SK-N-MC (cell line): ENCODE data around the gene ACSM2A.
"Not testable (repeated sequence)": the region's sequence is repeated elsewhere in the genome, so short reads cannot be mapped to it uniquely, and the experiment has no call there.

Experiments used
- DNase-seq: peaks from one replicate; pipeline ENCODE4 v3.0.0-alpha.2; 2011; ENCODE audit warnings: low read depth, low spot score
- H3K27ac ChIP-seq: fragments of 200-600 bp; sonication (generic); 2 replicates; pipeline ENCODE4 v1.5.1; 2016; ENCODE audit warnings: mixed run types
- H3K36me3 ChIP-seq: fragments of 200-600 bp; sonication (generic); 2 replicates; pipeline ENCODE4 v1.6.1; 2017; ENCODE audit warnings: antibody characterized with exemption, low read length, mixed read lengths; ENCODE audit not compliant: insufficient read depth
- H3K4me3 ChIP-seq: fragments of 200-600 bp; sonication (generic); 2 replicates; pipeline ENCODE4 v1.5.1; 2016
- H3K9ac ChIP-seq: fragments of 200-600 bp; sonication (generic); 2 replicates; pipeline ENCODE4 v1.8.0; 2017; ENCODE audit warnings: mixed run types, mixed read lengths; ENCODE audit not compliant: insufficient read length
- H3K9me3 ChIP-seq: fragments of 200-600 bp; sonication (generic); 2 replicates; pipeline ENCODE4 v1.6.1; 2017; ENCODE audit warnings: low read depth, mild to moderate bottlenecking, antibody characterized with exemption, low read length, moderate library complexity, mixed read lengths
- EZH2 ChIP-seq: fragments of 200-600 bp; sonication (generic); IDR thresholded peaks from one replicate; pipeline ENCODE4 v1.6.1; 2017; ENCODE audit warnings: antibody characterized with exemption
- FOXP2 ChIP-seq: optimal IDR thresholded peaks from 2 replicates; pipeline ENCODE3; 2011; ENCODE audit warnings: mild to moderate bottlenecking, moderate library complexity; ENCODE audit not compliant: insufficient read depth; ENCODE audit errors: extremely low read length, control extremely low read depth
- POLR2AphosphoS5 ChIP-seq: IDR thresholded peaks from 2 replicates; pipeline ENCODE4 v1.6.1; 2012; ENCODE audit warnings: mild to moderate bottlenecking, low read depth, low read length, borderline replicate concordance

The ACSM2A gene

GRCh38 chr16:20510323-20510722 is 59.0 kb downstream of the ACSM2A start:
- no peak for TF ChIP-seq FOXP2
- TF ChIP-seq EZH2: no peak
- TF ChIP-seq POLR2AphosphoS5: no peak
- no peak overlapping the region for H3K9ac ChIP-seq

GRCh38 chr16:20515688-20516090 is 64.4 kb downstream of the ACSM2A start:
- Histone ChIP-seq H3K36me3 (no peaks in the 10 kb centered on the region), H3K27ac (no peak overlapping the region), H3K9ac (no peak overlapping the region), H3K4me3 (no peak overlapping the region), H3K9me3 (no peaks in the 10 kb centered on the region)
- TF ChIP-seq POLR2AphosphoS5 (no peak), EZH2 (no peak), FOXP2 (no peak)
- DNase-seq: no peak

More at GRCh38 chr16:20510323-20510722, 59.0 kb downstream of the ACSM2A start:
- no peak overlapping the region for H3K4me3 ChIP-seq
- no peak overlapping the region for H3K27ac ChIP-seq
- H3K9me3 ChIP-seq: no peaks in the 10 kb centered on the region
- H3K36me3 ChIP-seq: no peaks in the 10 kb centered on the region
- DNase-seq: no peak

GRCh38 chr16:20517149-20517548 is 65.8 kb downstream of the ACSM2A start:
- TF ChIP-seq POLR2AphosphoS5 (no peak), EZH2 (no peak), FOXP2 (no peak)
- DNase-seq: no peak
- Histone ChIP-seq H3K36me3 (no peaks in the 10 kb centered on the region), H3K9me3 (no peaks in the 10 kb centered on the region), H3K9ac (no peak overlapping the region), H3K27ac (no peak overlapping the region), H3K4me3 (no peak overlapping the region)

- Histone ChIP-seq H3K36me3 (no peaks in the 10 kb centered on the region), H3K9me3 (no peaks in the 10 kb centered on the region), H3K4me3 (no peak overlapping the region), H3K27ac (no peak overlapping the region), H3K9ac (no peak overlapping the region)
- TF ChIP-seq FOXP2: no peak
- no peak for DNase-seq
Observed at GRCh38 chr16:20519231-20519630, 67.9 kb downstream of the ACSM2A start.

GRCh38 chr16:20520103-20520502 is 68.8 kb downstream of the ACSM2A start:
- H3K9ac ChIP-seq: no peak overlapping the region
- no peak for TF ChIP-seq POLR2AphosphoS5
- no peak for TF ChIP-seq EZH2
- TF ChIP-seq FOXP2: no peak
- no peak overlapping the region for H3K4me3 ChIP-seq
- H3K9me3 ChIP-seq: no peaks in the 10 kb centered on the region
- H3K27ac ChIP-seq: no peak overlapping the region
- H3K36me3 ChIP-seq: no peaks in the 10 kb centered on the region
- no peak for DNase-seq

GRCh38 chr16:20531795-20532194 is 80.5 kb downstream of the ACSM2A start:
- H3K36me3 ChIP-seq, H3K9me3 ChIP-seq, DNase-seq, H3K4me3 ChIP-seq, H3K27ac ChIP-seq, H3K9ac ChIP-seq: not testable (repeated sequence)

- not testable (repeated sequence) for DNase-seq, H3K4me3 ChIP-seq, H3K27ac ChIP-seq, H3K9ac ChIP-seq, H3K36me3 ChIP-seq, H3K9me3 ChIP-seq
Observed at GRCh38 chr16:20532284-20532792, 81.0 kb downstream of the ACSM2A start.

GRCh38 chr16:20536669-20537068 is 85.3 kb downstream of the ACSM2A start:
- not testable (repeated sequence) for H3K9me3 ChIP-seq, H3K27ac ChIP-seq, H3K36me3 ChIP-seq, H3K9ac ChIP-seq, DNase-seq, H3K4me3 ChIP-seq
